ENCODE measurements around the gene PRPF38A. TPM values are rescaled to one million over a fixed set of nuclear protein-coding genes. Genes with fewer than 3 reads are reported as not detected.

Gene PRPF38A
- polyA plus RNA-seq, 3 donors = 19.7 to 30.9 (median 25.2) TPM

DNA sequence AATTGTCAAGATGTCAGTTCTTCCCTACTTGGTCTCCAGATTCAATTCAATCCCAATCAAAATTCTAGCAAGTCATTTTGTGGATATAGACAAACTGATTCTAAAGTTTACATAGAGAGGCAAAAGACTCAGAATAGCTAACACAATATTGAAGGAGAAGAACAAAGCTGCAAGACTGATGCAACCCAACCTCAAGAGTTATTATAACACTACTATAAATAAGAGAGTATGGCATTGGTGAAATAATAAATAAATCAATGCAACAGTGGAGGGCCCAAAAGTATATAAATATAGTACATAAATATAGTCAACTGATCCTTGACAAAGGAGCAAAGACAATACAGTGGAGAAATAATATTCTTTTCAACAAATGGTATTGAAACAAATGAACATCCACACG, 49.7 kb downstream of the PRPF38A start:
- no CpG with 5 or more reads among the region's 1 CpG for WGBS (ENCODE audit: insufficient coverage)
- no peak for DNase-seq
- intact Hi-C loops (cut with micrococcal nuclease) = no loop called here
- no peaks in the 10 kb centered on the region for H4K20me1 ChIP-seq (ENCODE audit: insufficient read depth, low read length)
- no peaks in the 10 kb centered on the region for H3K4me1 Mint-ChIP-seq
- H3K79me2 ChIP-seq (ENCODE audit: insufficient read depth, low read length) = no peaks in the 10 kb centered on the region
- no peak overlapping the region for H3K9ac ChIP-seq (ENCODE audit: insufficient read depth, low read length, poor library complexity, severe bottlenecking)
- no peaks in the 10 kb centered on the region for H3K9me3 ChIP-seq (replicated peaks in 1 of 2; ENCODE audit: control insufficient read depth in 1 of 2, insufficient read depth in 1 of 2, low read length in 2 of 2)
- H3K27me3 Mint-ChIP-seq (ENCODE audit: low read depth in 3 of 3) = no peaks in the 10 kb centered on the region
- TF ChIP-seq, protein P1, sequence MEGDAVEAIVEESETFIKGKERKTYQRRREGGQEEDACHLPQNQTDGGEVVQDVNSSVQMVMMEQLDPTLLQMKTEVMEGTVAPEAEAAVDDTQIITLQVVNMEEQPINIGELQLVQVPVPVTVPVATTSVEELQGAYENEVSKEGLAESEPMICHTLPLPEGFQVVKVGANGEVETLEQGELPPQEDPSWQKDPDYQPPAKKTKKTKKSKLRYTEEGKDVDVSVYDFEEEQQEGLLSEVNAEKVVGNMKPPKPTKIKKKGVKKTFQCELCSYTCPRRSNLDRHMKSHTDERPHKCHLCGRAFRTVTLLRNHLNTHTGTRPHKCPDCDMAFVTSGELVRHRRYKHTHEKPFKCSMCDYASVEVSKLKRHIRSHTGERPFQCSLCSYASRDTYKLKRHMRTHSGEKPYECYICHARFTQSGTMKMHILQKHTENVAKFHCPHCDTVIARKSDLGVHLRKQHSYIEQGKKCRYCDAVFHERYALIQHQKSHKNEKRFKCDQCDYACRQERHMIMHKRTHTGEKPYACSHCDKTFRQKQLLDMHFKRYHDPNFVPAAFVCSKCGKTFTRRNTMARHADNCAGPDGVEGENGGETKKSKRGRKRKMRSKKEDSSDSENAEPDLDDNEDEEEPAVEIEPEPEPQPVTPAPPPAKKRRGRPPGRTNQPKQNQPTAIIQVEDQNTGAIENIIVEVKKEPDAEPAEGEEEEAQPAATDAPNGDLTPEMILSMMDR (IDR thresholded peaks at IDR 0.05) = no peak
- H3K36me3 ChIP-seq (replicated peaks in 1 of 2; ENCODE audit: control insufficient read depth in 1 of 2, insufficient read depth in 2 of 2, low read length in 2 of 2) = peaks cover 4 to 29% of the 10 kb centered on the region in 2 donors
- H3K27ac Mint-ChIP-seq = no peak overlapping the region
- no peak overlapping the region for H3K4me3 ChIP-seq (replicated peaks in 1 of 3; ENCODE audit: low read depth in 2 of 3, low read length in 3 of 3)
- no peaks in the 10 kb centered on the region for H3K27me3 ChIP-seq (ENCODE audit: control insufficient read depth in 2 of 2, insufficient read depth in 2 of 2, low read length in 2 of 2)
- no peaks in the 10 kb centered on the region for H3K9me3 Mint-ChIP-seq
- no peak overlapping the region for H3K4me3 Mint-ChIP-seq
- no peak overlapping the region for H3K4me2 ChIP-seq (replicated peaks; ENCODE audit: extremely low read depth, low read length, poor library complexity, severe bottlenecking)
- H2AFZ ChIP-seq (ENCODE audit: insufficient read depth, low read depth, low read length, poor library complexity, severe bottlenecking) = no peak overlapping the region
- no peak overlapping the region for H3K27ac ChIP-seq (ENCODE audit: low read depth in 1 of 2, low read length in 2 of 2)
- no peaks in the 10 kb centered on the region for H3K4me1 ChIP-seq (ENCODE audit: control insufficient read depth in 1 of 2, insufficient read depth in 2 of 2, low read length in 2 of 2)
- H3K36me3 Mint-ChIP-seq = peaks cover 29 to 50% of the 10 kb centered on the region in 2 donors

DNA sequence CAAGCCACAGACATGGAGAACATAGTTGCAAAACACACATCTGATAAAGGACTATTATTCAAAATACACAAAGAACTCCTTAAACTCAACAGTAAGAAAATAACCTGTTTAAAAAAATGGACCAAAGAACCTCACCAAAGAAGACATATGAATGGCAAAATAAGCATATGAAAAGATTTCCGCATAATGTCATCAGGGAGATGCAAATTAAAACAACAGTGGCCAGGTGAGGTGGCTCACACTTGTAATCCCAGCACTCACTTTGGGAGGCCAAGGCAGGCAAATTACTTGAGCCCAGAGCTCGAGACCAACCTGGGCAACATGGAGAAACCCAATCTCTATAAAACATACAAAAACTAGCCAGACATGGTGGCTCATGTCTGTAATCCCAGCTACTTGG, 50.4 kb downstream of the PRPF38A start:
- Mint-ChIP-seq H3K36me3 (peaks cover 29 to 50% of the 10 kb centered on the region in 2 donors), H3K27ac (no peak overlapping the region), H3K4me3 (no peak overlapping the region), H3K27me3 (ENCODE audit: low read depth in 3 of 3) (no peaks in the 10 kb centered on the region), H3K9me3 (no peaks in the 10 kb centered on the region), H3K4me1 (no peaks in the 10 kb centered on the region)
- peaks cover 4 to 29% of the 10 kb centered on the region in 2 donors for H3K36me3 ChIP-seq (replicated peaks in 1 of 2; ENCODE audit: control insufficient read depth in 1 of 2, insufficient read depth in 2 of 2, low read length in 2 of 2)
- H3K27me3 ChIP-seq (ENCODE audit: control insufficient read depth in 2 of 2, insufficient read depth in 2 of 2, low read length in 2 of 2) = no peaks in the 10 kb centered on the region
- no peaks in the 10 kb centered on the region for H3K9me3 ChIP-seq (replicated peaks in 1 of 2; ENCODE audit: control insufficient read depth in 1 of 2, insufficient read depth in 1 of 2, low read length in 2 of 2)
- H3K4me2 ChIP-seq (replicated peaks; ENCODE audit: extremely low read depth, low read length, poor library complexity, severe bottlenecking) = no peak overlapping the region
- no peaks in the 10 kb centered on the region for H3K4me1 ChIP-seq (ENCODE audit: control insufficient read depth in 1 of 2, insufficient read depth in 2 of 2, low read length in 2 of 2)
- no peaks in the 10 kb centered on the region for H3K79me2 ChIP-seq (ENCODE audit: insufficient read depth, low read length)
- no peak overlapping the region for H2AFZ ChIP-seq (ENCODE audit: insufficient read depth, low read depth, low read length, poor library complexity, severe bottlenecking)
- no peak overlapping the region for H3K27ac ChIP-seq (ENCODE audit: low read depth in 1 of 2, low read length in 2 of 2)
- DNase-seq = no peak
- TF ChIP-seq, protein P1 (IDR thresholded peaks at IDR 0.05) = no peak
- no peaks in the 10 kb centered on the region for H4K20me1 ChIP-seq (ENCODE audit: insufficient read depth, low read length)
- intact Hi-C loops (cut with micrococcal nuclease) = no loop called here
- 100% methylated on average over 1 of the region's 2 CpGs for WGBS (ENCODE audit: insufficient coverage)
- H3K4me3 ChIP-seq (replicated peaks in 1 of 3; ENCODE audit: low read depth in 2 of 3, low read length in 3 of 3) = no peak overlapping the region
- no peak overlapping the region for H3K9ac ChIP-seq (ENCODE audit: insufficient read depth, low read length, poor library complexity, severe bottlenecking)

Data from CD14-positive monocyte (primary cell).